ENCODE measurements around the gene KCNK6. TPM values are rescaled to one million over a fixed set of nuclear protein-coding genes. Genes with fewer than 3 reads are reported as not detected.

Gene KCNK6
- total RNA-seq, 4 donors from 2014 or later = 7.4 to 19.3 (median 12.3) TPM

GRCh38 chr19:38307076-38307475 lies 12.6 kb upstream of the KCNK6 start:
- no peak for DNase-seq
- peaks cover 0 to 5% (median 0%) of the 10 kb centered on the region in 4 donors for H3K4me1 ChIP-seq
- no peak overlapping the region for H3K27ac ChIP-seq
- H3K4me3 ChIP-seq = no peak overlapping the region
- no peaks in the 10 kb centered on the region for H3K27me3 ChIP-seq
- TF ChIP-seq POLR2A (IDR thresholded peaks at IDR 0.05) (no peak), CTCF (IDR thresholded peaks at IDR 0.05) (no peak)
- peaks cover 0 to 20% (median 0%) of the 10 kb centered on the region in 3 donors for H3K36me3 ChIP-seq
- no peaks in the 10 kb centered on the region for H3K9me3 ChIP-seq

DNA sequence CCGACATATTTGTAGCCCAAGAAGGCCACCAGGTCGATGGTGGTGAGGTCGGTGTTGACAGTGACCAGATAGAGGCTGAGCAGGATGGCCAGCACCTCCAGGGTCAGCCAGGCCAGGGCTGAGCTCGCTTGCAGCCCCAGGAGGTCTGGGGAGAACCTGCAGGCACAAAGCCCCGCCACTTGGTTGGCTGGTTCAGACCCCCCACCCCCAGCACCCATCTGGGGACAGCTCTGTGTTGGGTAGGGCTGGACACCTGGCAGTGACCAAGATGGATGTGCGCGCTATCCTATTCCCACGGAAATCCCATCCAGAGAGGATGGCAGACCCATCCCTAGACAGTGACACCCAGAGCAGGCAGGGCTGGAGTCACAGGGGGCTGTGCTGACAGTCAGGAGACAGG lies 12.0 kb upstream of the KCNK6 start:
- H3K36me3 ChIP-seq = peaks cover 0 to 20% (median 0%) of the 10 kb centered on the region in 3 donors
- H3K4me3 ChIP-seq = no peak overlapping the region
- no peak for TF ChIP-seq POLR2A (IDR thresholded peaks at IDR 0.05)
- no peak for TF ChIP-seq CTCF (IDR thresholded peaks at IDR 0.05)
- no peak for DNase-seq
- no peaks in the 10 kb centered on the region for H3K27me3 ChIP-seq
- no peak overlapping the region for H3K27ac ChIP-seq
- H3K4me1 ChIP-seq = no peaks in the 10 kb centered on the region
- H3K9me3 ChIP-seq = no peaks in the 10 kb centered on the region

DNA sequence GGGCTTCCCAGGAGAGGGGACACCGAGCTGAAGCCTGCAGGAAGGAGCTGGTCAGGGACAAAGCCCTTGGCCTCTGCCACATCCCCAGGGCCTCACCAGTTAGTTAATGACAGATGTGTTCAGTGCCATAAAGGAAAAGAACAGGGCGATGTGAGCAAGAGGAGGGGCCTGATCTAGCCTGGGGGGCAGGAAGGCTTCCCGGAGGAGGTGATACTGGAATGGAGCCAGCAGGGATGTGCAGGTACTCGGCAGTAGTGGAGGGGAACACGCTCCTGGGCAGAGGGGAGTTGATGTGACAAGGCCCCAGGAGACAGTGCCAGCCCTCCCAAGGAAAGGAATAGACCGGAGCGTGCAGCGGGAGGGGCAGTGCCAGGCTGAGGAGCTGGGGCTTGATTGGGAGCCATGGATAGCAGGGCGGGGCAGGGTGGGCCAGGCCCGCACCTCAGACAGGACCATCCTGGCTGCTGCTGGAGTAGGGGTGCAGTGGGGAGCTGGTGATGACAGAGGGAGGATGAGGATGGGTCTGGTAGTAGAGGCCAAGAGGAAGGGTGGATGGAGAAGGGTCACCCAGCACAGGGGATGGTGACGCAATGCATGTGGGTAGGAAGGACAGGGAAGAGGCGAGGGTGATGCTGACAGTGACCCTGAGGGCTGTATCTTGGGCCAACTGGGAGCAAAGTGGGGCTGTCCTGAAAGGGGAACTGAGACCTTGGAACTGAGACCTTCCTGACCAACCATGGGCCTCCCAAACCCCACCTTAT lies 11.5 kb upstream of the KCNK6 start:
- TF ChIP-seq POLR2A (IDR thresholded peaks at IDR 0.05) (no peak), CTCF (IDR thresholded peaks at IDR 0.05) (no peak)
- no peak for DNase-seq

GRCh38 chr19:38308926-38309614 lies 10.6 kb upstream of the KCNK6 start:
- TF ChIP-seq POLR2A (IDR thresholded peaks at IDR 0.05) (no peak), CTCF (IDR thresholded peaks at IDR 0.05) (no peak)
- Histone ChIP-seq H3K36me3 (peaks cover 0 to 20% (median 0%) of the 10 kb centered on the region in 3 donors), H3K4me1 (no peaks in the 10 kb centered on the region), H3K27me3 (no peaks in the 10 kb centered on the region), H3K27ac (no peak overlapping the region), H3K9me3 (no peaks in the 10 kb centered on the region), H3K4me3 (no peak overlapping the region)
- DNase-seq = no peak

More for the DNA sequence above, 11.5 kb upstream of the KCNK6 start:
- no peaks in the 10 kb centered on the region for H3K9me3 ChIP-seq
- H3K36me3 ChIP-seq = peaks cover 0 to 20% (median 0%) of the 10 kb centered on the region in 3 donors
- H3K4me3 ChIP-seq = no peak overlapping the region
- no peaks in the 10 kb centered on the region for H3K4me1 ChIP-seq
- H3K27ac ChIP-seq = no peak overlapping the region
- H3K27me3 ChIP-seq = no peaks in the 10 kb centered on the region

DNA sequence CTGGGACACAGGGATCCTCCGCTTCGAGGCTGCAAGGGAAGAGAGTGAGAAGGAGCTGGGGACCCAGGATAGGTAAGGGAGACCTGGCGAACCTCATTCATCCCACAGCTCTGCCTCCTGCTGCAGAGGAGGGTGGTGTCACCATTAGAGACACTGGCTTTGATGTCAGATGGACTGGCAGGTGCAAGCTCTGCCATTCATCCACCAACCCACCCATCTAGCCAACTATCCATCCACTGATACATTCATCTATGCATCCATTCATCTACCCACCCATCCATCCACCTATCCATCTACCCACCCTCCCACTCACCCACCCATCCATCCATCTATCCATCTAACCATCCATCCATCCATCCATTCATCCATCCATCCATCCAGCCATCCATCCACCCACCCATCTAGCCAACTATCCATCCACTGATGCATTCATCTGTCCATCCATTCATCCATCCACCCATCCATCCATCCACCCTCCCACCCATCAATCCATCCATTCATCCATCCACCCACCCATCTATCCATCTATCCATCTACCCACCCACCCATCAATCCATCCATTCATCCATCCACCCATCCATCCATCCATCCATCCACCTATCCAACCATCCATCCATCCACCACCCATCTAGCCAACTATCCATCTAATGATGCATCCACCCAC lies 9.9 kb upstream of the KCNK6 start:
- H3K36me3 ChIP-seq = peaks cover 0 to 20% (median 0%) of the 10 kb centered on the region in 3 donors
- no peak for DNase-seq
- H3K27ac ChIP-seq = no peak overlapping the region
- TF ChIP-seq POLR2A (IDR thresholded peaks at IDR 0.05) = no peak
- TF ChIP-seq CTCF (IDR thresholded peaks at IDR 0.05) = no peak
- H3K9me3 ChIP-seq = no peaks in the 10 kb centered on the region
- H3K4me3 ChIP-seq = no peak overlapping the region
- H3K4me1 ChIP-seq = no peaks in the 10 kb centered on the region
- no peaks in the 10 kb centered on the region for H3K27me3 ChIP-seq
